Activated CD8-positive, alpha-beta memory T cell treated with anti-CD3 and anti-CD28 coated beads, Interleukin-2, amount 50 U/mL, for 1 hour (primary cell): ENCODE measurements around the gene AFAP1L2.

Experiments
- DNase-seq: peaks from one replicate; pipeline ENCODE4 v3.0.0-alpha.2; 2020; ENCODE audit errors: extremely low read depth

AFAP1L2 gene

DNA sequence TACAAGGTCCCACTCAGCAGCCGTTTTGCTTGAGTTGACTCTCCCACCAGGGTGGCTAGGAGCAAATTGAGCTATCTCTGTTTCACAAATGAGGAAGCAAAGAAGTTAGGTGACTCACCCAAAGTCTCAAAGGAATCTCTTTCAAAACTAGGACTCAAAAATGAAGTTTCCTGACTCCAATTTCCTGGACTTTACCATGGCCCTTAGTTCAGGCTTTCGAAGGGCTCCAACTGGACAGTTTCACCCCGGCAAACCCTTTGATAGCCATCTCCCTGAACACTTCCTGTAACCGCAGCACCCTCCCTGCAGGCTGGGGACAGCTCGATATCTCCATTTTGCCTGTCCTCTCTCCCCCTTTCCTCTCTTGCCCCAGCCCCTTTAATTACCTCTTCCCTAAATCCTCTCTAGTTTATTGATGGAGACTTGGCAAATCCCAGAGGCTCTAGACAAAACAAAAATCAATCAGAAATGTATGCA, 4.7 kb upstream of the AFAP1L2 start:
- DNase-seq: no peak

DNA sequence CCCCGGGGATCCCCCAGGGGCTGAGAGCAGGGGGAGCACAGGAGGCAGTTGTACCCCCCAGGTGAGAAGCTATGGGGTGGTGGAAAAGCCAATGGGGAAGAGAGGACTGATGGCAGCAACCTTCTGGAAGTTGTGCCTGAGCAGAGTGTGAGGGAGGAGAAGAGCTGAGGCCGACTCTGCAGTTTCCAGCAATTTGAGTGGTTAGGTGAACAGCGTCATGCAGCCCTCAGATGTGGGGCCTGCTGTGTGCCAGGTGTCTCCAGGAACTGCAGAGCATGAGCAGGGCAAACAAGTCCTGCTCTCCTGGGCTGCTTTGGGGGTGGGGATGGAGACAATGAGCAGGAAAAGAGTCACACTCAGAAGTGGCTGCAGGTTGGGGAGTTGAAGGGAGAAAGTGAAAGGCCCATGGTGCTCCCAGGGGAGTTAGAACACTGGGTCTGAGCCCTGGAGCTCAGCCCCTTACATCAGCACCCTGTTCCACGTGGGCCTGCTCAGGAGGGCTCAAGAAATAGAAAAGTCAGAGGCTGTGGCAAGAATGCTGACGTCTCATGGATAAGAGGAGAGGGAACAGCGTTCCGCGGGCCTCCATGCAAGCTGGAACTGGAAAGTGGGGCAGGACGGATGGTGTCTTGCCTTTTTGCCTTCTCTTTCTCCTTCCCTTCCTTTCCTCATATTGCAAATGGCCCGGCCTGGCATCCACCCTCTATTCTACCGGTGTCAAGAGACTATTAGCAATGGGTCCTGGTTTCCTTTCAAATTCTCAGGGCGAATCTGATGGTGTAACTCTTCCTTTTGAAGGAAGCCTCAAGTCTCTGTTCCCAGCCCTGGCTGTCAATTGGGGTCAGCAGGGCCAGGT, 4.0 kb upstream of the AFAP1L2 start:
- no peak for DNase-seq

DNA sequence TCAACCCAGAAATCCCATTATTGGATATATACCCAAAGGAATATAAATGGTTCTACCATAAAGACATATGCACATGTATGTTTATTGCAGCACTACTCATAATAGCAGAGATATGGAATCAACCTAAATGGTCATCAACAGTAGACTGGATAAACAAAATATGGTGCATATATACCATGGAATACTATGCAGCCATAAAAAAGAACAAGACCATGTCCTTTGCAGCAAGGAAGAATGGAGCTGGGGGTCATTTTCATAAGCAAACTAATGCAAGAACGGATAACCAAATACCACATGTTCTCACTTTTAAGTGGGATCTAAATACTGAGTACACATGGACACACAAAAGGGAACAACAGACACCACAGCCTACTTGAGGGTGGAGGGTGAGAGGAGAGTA, 2.2 kb upstream of the AFAP1L2 start:
- DNase-seq: no peak

DNA sequence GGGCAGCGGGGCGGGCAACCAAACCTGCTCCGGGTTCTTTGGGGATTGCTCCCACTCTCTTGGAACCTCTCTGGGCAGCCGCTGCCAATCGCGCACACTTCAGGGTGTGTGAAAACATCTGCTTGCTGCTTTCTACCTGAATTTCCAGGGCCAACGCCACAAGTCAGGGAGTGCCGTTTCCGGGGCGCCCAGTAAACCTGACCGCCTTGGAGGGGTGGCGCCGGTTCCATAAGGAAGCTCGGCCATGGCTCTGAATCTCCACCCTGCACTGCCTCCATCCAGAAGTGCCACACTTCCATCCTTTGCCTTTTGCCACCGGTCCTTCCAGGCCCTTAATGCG, 679 bp upstream of the AFAP1L2 start:
- DNase-seq: no peak

DNA sequence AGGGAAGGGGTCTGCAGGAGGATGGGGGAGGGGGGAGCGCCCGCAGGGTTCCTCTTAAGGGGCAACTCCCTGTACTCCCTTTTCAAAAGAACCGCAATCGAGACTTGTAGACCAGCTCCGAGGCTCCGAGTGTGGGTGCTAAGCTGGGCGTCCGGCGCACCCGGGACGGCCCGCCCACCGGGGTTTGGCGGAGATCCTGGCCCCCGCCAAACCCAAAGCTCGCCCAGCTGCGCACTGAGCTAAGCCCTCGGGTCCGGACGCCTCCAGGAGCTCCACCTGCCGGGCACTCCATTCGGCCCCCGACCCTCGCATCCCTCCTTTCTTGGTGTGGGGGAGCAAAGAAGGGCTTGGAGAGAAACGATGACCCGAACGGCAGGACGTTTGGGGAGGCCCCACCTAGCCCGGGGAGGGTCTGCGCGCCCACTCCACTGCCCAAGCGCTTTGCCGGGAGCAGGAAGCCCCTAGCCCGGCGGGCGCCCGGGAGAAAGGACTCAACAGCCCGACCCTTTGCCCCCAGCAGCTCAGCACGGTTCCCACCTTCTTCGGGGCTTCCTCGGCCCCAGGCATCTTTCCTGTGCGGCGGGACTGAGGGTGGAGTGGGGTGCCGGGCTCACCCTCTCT, 651 bp downstream of the AFAP1L2 start:
- DNase-seq: no peak

DNA sequence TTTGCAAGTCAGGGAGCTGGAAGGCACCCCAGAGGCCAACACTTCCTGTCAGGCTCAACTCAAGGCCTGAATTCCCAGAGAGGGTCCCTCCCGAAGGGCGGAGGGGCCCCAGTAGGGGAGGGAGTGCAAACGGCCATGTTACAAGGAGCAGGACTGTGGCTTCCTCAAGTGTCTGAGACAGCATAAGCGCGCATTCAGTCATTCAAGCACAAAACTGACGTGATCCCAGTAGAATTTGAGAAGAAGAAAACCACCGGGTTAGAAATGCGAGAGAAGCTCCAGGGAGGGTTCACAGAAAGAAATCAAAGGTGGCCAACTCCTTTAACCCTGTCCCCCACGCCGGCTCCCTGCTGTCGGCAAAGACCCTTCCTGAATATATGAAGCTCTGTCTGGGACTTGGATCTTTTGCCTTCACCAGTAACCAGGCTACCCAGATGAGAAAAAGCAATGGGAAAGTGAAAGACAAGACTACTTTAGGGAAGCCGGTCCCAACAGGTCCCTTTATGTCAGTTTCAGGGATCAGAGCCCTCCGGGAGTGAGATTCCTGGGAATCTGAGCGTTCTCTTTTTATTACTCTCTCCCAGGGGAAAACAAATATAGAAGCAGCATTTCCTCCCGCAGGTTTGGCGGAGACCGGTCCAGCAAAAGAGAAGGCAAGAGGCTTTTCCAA, 1.3 kb downstream of the AFAP1L2 start:
- DNase-seq: no peak

DNA sequence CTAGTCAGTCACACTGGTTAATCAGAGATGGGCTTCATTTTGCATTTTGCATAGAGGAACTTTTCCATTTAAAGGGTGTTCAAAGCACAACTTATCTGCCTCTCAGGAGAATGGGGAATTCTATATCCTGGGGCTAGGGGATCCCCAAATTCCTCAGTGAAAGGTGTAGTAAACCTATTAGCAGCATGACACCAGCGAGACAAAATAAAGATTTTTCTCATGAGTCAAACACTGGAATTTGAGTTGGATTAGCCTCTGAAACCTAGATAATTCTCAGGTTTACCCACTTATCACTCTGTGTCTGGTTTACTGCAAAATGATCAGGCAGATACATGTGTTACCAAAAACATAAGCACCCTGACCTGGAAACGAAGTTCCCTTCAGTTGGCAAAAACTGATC, 2.1 kb downstream of the AFAP1L2 start:
- DNase-seq: no peak

DNA sequence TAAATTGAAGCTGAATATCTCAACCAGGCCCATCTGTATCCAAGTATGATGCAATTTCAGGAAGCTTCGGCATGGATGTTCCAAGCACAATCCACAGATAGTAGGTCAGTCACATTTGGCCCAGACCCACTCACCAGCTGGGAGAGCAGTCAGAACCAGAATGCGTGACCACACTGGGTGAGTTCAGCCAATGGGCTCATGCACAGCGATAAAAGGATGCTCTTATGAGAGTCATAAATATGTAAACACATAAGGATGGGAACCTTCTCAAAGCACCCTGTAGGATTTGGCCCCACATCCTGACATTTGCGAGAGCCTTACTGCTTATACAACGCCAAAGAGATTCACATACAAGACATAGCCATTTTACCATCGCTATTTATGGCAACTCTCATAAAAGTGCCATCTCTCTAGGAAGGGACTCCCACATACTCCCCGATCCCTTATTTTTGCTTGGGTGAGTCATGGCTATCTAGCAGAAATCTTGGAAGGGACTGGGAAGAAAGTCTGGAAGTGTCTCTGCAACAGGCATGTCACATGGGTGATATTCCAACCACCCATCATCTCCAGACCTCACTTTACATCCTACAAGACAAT, 3.0 kb downstream of the AFAP1L2 start:
- no peak for DNase-seq

DNA sequence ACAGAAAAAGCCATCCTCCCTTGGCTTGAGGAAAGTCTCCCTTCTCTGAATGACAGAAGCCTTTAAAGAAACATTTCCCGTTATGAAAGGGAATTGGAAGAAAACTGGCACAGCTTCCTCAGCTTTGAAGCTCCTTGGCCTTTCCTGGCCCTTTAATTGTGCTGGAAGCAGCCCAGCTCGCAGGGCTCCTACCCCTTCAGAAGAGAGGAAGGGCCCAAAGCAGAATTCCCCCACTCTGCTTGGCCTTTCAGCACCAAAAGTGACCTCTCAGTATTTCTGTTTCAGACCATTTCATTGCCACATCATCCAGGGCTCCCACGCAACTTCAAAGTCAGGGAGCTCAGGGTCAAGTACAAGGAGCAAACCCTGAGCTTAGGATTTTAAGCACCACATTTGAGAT, 4.2 kb downstream of the AFAP1L2 start:
- DNase-seq: no peak

DNA sequence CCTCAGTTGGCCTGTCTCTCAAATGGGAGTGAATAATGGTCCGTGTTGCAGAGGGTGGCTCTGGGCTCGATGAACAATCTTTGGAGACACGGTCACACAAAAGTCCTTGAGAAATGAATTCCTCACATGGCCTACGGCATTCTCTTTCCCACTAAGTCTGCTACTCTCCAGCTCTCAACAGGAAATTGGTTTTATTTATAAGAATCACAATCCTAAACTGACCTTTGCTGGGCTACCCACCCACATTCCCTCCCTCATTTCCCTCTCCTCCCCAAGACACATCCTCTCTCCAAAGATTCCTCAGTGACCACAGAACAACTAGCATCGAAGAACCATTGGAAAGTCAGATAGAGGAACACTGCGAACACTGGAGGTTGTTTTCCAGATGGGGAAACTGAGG, 4.7 kb downstream of the AFAP1L2 start:
- no peak for DNase-seq

DNA sequence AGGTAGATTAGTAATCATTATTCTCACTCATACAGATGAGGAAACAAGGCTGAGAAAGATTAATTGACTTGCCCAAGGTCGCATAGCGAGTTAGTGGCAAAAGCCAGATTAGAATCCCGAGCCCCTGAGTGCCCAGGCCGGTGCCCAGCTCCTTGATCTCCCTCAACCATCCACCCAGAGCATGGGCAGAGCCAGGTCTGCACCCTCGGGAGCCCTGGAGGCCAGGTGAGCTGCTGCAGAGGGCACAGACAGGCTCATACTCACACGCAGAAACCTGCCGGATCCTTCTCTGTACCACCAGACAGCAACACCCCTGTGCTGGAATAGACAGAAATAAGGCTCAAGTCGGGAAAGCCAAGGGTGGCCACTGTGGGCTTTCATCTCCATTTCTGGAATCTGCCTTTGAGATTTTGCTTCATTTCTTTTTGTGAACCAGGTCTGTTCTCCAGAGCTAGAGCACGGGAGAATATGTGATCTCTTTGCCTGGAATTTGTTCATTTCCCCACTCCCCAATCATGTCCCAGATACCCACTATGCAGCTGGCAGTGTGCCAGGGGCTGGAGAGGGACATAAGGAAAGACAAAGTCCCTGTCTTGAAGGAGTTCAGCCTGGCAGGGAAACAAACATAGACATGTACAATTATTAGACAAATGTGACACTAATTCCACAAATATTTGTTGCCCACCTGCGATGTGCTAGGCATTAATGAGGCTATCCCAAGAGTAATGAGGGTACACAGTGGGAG, 5.5 kb downstream of the AFAP1L2 start:
- no peak for DNase-seq

DNA sequence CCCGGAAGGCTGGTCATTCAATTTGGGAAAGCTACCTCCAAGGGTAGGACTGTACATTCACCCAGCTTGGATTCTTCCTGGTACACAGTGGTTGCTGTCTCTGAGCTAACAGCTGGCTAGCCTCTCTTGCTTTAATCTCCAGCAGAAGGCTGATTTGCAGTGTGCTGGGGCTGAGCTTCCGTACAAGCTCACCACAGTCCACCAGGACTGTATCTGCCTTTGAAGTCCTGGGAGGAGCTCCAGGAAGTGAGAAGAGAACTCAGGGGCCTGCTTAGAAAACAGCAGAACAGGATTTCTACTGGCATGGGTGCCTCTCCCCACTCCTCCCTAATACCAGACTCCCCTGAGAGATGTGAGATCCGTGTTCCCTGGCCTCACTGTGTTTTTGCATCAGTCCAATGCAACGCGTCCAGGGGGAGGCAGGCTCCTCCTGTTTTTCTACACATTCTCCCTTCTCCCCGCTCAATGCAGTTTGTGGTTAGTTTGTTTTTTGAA, 6.6 kb downstream of the AFAP1L2 start:
- DNase-seq: no peak

DNA sequence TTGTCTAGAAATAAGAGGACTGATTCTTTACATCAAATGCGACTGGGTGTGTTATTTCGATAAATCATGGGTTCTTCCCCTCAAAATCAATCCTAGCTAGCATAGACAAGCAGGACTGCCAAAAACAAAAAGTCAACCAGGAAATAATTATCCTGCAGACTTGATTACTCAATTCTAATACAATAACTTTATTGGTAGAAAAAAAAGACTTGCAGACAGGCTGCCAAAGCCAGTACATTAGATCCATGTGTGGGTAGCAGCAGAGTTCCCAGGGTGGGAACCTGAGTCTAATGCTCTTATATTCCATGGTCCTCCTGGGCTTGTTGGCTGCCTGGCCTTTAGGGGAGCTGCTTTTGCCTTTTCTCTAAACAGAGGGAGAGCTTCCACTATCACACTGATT, 7.8 kb downstream of the AFAP1L2 start:
- DNase-seq: no peak

DNA sequence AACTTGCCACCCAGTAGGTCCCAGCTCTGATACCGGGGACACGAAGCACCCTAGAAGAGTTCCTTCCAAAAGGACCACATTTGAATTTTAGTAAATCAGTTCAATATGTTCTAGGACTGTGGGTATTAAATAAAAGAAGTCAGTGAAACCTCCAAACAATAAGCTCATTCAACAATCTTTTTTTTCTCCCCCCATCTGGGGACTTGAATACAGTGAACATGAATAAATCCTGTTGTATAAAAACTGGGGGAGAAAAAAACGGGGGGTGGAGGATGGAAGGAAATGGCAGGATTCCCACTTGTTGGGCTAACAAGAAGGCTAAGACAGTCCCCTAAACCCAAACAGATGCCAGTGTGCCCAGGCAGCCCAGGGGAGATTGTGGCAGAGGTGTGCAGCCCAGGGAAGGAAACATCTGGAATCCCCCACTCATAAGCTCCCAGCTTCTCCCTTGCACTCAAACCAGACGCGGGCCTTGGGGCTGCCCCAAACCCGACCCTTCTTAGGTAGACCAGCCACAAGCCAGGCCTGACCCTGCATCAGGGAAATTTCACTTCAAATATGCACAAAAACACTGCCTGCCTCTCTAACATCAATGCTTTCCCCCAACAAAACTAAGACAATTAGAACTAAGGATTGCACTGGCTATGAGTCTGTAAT, 8.8 kb downstream of the AFAP1L2 start:
- DNase-seq: no peak

DNA sequence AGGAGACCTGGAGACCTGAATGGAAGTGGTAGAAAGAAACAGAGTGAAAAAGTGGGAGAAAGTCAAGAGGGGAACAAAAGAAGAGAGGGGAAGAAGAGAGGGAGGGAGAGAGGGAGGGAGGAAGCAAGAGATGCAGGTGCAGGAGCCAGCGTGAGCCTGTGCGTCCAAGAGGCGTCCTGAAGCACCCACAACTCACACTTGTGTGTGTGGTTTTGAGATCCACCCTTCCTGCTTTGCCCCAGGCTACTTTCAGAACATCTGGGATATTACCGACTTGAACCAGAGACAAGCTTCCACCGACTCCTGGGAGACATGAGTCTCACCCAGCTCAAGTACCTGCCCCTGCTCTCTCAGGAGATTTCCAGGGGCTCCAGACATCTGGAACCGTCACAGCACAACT, 9.8 kb downstream of the AFAP1L2 start:
- no peak for DNase-seq

DNA sequence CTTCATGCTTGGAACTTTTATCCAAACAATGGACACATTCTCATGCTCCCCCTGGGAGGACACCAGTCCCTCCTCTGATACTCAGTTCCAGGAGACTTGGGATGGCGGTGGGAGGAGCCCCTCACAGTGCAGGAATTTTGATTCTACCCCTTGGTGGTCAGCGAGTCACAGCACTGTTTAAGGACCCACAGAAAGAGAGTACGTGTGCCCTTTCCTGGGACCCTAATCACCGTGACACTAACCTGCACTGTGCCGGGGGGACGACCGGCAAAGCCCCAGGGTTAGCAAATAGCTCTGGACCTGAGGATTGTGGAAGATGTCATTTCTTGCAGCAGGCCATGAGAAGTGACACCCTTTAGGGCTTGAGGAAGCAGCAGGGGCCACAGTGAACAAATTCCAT, 10.4 kb downstream of the AFAP1L2 start:
- no peak for DNase-seq

DNA sequence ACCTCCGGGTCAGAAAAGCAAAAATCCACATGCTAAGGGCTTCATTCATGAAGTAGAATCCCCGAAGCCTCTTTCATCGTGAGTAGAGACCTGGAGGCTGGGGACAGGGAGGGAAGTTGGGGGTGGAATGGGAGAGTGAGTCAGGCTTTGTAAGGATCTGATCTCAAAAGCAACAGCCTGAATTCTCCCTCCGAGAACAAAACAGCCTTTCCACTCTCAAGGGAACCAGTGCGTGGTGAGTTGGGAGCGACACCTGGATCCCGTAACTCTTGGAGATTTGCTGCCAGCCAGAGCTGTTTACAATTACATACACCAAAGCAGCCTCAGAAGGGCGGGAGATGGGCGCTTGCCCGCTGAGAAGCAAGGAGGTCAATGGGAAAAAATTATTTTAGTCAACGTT, 10.8 kb downstream of the AFAP1L2 start:
- no peak for DNase-seq

DNA sequence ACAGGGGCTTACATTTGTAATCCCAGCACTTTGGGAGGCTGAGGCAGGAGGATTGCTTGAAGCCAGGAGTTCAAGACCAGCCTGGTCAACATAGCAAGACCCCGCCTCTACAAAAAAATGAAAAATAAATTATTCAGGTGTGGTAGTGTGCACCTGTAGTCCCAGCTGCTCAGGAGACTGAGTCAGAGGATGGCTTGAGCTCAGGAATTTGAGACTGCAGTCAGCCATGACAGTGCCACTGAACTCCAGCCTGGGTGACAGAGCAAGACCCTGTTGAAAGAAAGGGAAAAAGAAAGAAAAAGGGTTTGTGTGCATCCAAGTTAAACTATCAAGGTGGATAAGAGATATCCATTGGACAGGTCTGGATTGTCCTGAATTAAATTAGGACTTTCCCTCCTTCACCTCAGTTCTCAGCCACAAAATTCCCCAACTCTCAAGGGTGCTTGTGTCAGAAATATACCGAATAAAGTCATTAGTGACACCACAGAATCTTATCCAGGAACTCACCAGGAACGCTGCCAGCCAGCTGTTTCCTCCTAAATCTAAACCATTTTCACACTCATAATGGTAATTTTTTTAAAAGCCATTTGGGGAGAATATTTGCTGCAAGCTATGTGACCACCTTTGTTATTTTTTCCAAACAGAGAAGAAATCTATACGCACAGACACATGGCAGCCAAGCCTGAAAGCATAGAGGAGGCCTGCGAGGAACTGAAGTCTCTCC, 12.0 kb downstream of the AFAP1L2 start:
- DNase-seq: no peak

DNA sequence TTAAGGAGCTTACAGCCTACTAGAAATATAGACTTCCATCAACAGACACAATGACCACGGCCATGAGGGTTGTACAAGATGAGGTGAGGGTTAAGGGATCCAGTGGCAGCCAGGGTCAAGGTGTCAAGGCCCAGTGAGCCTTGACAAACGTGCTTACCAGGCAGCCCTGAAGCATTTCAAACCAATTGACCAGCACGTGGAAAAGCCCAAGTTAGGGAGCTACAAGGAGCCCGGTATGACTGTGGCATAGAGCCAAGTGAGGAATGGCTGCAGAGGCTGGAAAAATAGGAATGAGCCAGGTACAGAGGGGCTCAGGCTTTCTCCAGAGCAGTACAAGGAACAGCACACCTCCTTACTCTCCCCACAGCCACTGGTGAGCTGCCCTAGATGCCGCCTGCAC, 12.7 kb downstream of the AFAP1L2 start:
- DNase-seq: no peak

DNA sequence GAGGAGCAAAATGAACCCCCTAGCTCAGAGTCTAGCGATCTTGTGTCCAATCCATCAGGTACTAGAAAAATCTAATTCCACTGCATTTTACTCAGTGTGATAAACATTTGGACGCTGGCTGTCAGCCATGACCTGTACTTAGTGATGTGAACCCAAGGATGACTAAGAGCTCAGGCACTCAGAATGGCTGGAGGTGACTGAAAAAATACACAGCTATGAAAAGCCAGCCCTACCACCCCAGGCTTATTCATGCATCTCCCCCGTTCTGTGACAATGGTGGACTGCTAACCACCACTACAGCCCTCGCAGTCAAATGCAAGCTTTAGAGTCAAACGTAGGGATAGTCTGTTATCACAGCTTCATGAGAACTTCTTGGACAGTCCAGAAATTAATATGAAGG, 14.9 kb downstream of the AFAP1L2 start:
- no peak for DNase-seq

DNA sequence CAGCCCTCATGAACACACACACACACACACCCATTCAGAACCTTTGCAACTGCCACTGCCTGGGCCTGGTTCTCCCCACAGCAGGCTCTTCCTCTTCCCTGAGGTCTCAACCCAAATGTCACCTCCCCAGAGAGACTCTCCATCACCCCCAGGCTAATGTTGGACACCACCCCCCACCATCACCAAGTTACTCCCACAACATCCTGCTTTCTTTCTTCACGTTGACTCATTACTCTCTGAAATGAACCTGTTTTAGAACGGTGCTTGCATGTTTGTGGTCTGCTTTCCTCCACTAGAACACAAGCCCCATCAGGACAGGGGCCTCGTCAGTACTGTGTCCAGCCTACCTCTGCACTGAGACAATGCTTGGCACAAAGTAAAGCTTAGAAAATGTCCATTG, 16.0 kb downstream of the AFAP1L2 start:
- no peak for DNase-seq
